Measurements from ENCODE around the gene IL1A. TPM values are rescaled to one million over a fixed set of nuclear protein-coding genes. Genes with fewer than 3 reads are reported as not detected.

IL1A gene
- total and polyA plus RNA-seq, 9 donors, result 0.07 to 0.69 (median 0.12) TPM; not detected in 4

DNA sequence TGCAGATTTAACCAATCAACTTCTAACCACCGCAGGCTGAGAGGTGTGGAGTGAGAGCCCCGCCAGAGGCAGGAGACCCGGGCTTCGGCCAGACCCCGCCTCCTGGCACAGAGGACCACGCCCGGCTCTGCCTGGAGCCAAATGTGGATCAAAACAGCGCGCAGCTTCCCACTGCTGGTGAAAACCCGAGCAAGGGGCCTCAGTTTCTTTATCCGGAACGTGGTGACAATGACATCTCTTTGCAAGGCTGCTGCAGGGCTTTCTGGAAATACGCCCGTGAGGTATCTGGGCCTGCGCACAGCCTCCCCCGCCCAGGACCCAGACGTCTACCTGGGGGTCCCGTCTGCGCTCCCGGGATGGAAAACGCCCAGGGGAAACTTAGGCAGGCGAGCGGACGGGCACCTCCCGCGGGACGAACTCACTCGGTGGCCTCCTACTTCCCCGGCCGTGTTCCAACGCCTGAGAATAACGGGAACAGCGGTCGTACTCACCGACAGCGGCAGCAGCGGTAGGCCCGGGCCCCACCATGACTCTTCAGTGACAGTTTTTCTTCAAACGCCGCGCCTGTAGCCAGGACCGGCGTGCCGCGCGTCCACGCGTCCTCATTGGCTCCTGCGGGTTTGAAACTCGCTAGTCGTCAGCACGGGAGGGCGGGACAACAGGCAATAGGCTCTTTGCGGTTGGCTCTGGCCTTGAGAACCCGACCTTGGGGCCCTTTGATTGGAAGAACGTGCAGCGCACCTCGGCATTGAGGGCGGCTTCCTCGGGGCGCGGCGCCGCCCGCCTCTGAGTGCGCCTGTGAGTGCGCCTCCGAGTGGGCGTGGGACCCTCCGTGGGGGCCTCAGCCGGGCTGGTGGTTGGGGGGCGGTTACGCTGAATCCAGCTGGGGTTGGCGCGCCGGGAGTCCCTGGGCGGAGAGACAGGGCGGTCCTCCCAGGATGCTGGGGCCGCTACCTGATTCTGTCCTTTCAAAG lies 19.9 kb downstream of the IL1A start, which contains the start of gene CKAP2L:
Gene CKAP2L (minus strand): TSS at position 539 of the 974 bp plus-strand sequence. CDS start 11 bp downstream, at position 528.
- no peak within 1 kb of the TSS for H3K27ac ChIP-seq
- H3K4me3 ChIP-seq, result peak within 1 kb of the TSS; percentile 64
- no peaks in the 10 kb centered on the region for H3K9me3 ChIP-seq
- peak; percentile 72 to 90 (median 82) for DNase-seq
- H3K36me3 ChIP-seq, result no peaks in the 10 kb centered on the region
- peaks cover 4% of the 10 kb centered on the region for H3K4me1 ChIP-seq (ENCODE audit: insufficient read depth)
- TF ChIP-seq EP300 (IDR thresholded peaks at IDR 0.05), result no peak
- H3K27me3 ChIP-seq, result no peaks in the 10 kb centered on the region
- intact Hi-C loops (cut with DNase I), result no loop called here
- WGBS, 3 donors, result 0 to 1% (median 1%) methylated on average over 67 to 79 of the region's 79 CpGs

DNA sequence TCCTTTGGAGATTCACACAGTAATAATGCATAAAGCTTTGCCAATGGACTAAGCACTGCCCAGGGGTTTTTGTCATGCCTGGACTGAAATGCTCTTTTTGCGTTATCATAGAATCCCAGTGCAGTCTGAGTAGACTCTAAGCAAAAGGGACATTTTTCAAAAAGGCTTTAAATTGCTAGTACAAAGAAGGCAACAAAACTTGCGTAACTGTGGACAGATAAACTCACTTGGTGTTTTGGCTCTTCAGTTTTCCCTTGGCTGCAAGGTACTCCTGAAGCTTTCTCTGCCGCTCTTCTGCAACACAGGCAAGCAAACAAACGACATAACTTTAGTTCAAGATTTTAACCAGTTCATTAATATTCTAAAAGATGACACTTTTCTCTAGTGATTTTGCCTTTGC lies 22.0 kb downstream of the IL1A start:
- TF ChIP-seq EP300 (IDR thresholded peaks at IDR 0.05) (no peak), POLR2A (IDR thresholded peaks at IDR 0.05) (no peak)
- TF ChIP-seq, protein P1, sequence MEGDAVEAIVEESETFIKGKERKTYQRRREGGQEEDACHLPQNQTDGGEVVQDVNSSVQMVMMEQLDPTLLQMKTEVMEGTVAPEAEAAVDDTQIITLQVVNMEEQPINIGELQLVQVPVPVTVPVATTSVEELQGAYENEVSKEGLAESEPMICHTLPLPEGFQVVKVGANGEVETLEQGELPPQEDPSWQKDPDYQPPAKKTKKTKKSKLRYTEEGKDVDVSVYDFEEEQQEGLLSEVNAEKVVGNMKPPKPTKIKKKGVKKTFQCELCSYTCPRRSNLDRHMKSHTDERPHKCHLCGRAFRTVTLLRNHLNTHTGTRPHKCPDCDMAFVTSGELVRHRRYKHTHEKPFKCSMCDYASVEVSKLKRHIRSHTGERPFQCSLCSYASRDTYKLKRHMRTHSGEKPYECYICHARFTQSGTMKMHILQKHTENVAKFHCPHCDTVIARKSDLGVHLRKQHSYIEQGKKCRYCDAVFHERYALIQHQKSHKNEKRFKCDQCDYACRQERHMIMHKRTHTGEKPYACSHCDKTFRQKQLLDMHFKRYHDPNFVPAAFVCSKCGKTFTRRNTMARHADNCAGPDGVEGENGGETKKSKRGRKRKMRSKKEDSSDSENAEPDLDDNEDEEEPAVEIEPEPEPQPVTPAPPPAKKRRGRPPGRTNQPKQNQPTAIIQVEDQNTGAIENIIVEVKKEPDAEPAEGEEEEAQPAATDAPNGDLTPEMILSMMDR (IDR thresholded peaks at IDR 0.05), result no peak
- no peak overlapping the region for H3K27ac ChIP-seq
- H3K4me3 ChIP-seq, result no peak overlapping the region
- intact Hi-C loops (cut with DNase I), result no loop called here
- H3K4me1 ChIP-seq (ENCODE audit: insufficient read depth), result peaks cover 4% of the 10 kb centered on the region
- no peaks in the 10 kb centered on the region for H3K36me3 ChIP-seq
- no peaks in the 10 kb centered on the region for H3K27me3 ChIP-seq
- no peak for DNase-seq
- no peaks in the 10 kb centered on the region for H3K9me3 ChIP-seq
- 88 to 93% (median 91%) methylated on average over 4 of the region's 4 CpGs for WGBS, 3 donors

DNA sequence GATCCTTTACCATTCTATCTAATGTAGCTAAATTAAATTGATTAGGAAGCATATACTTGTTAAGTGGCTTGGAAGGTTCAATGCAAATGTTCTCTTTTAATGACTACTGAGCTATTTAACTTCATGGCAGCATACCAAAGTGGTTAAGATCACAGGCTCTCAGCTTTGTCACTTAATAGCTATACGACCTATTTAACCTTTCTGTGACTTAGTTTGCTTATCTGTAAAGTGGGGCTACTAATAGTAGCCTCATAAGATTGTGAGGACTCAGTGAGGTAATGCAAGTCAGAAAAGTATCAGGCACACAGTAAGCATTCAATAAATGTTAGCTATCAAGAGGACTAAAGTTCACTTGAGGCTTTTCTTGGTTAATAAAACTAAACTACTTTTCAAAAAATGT lies 24.1 kb downstream of the IL1A start:
- H3K36me3 ChIP-seq, result no peaks in the 10 kb centered on the region
- no peaks in the 10 kb centered on the region for H3K27me3 ChIP-seq
- TF ChIP-seq, protein P1 (IDR thresholded peaks at IDR 0.05), result no peak
- TF ChIP-seq EP300 (IDR thresholded peaks at IDR 0.05) (no peak), POLR2A (IDR thresholded peaks at IDR 0.05) (no peak)
- no peak overlapping the region for H3K27ac ChIP-seq
- no peaks in the 10 kb centered on the region for H3K9me3 ChIP-seq
- intact Hi-C loops (cut with DNase I), result no loop called here
- peaks cover 4% of the 10 kb centered on the region for H3K4me1 ChIP-seq (ENCODE audit: insufficient read depth)
- no peak for DNase-seq
- H3K4me3 ChIP-seq, result no peak overlapping the region
- 91 to 98% (median 94%) methylated on average over 1 of the region's 1 CpG for WGBS, 3 donors

DNA sequence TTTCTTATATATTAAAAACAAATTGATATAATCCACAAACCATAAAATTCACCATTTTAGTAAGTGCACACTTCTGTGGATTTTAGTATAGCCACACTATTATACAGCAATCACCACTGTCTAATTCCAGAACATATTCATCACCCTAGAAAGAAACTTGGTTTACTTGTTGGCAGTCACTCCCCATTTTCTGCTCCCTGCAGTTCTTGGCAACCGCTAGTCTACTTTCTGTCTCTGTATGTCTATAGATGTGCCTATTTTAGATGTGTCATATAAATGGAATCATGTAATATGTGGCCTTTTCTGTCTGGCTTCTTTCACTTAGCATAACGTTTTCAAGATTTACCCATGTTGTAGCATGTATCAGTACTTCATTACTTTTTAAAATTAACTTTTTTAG lies 25.6 kb downstream of the IL1A start:
- Histone ChIP-seq H3K4me1 (ENCODE audit: insufficient read depth) (no peaks in the 10 kb centered on the region), H3K4me3 (no peak overlapping the region), H3K27ac (no peak overlapping the region), H3K27me3 (no peaks in the 10 kb centered on the region), H3K36me3 (no peaks in the 10 kb centered on the region), H3K9me3 (no peaks in the 10 kb centered on the region)
- DNase-seq, result no peak
- TF ChIP-seq, protein P1 (IDR thresholded peaks at IDR 0.05), result no peak
- TF ChIP-seq EP300 (IDR thresholded peaks at IDR 0.05) (no peak), POLR2A (IDR thresholded peaks at IDR 0.05) (no peak)
- intact Hi-C loops (cut with DNase I), result no loop called here
- WGBS, 3 donors, result 82 to 86% (median 82%) methylated on average over 2 of the region's 2 CpGs

DNA sequence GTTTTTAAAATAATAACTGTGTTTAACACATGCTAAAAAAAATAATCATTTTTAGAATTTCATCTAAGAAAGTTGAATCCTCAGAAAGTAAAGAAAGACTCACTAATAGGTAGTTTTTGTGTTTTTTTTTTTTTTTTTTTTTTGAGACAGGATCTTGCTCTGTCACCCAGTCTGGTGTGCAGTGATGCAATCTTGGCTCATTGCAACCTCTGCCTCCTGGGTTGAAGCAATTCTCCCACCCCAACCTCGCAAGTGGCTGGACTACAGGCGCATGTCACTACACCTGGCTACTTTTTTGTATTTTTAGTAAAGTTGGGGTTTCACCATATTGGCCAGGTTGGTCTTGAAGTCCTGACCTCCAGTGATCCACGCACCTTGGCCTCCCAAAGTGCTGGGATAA lies 27.0 kb downstream of the IL1A start:
- WGBS, 3 donors, result 94 to 100% (median 97%) methylated on average over 3 of the region's 3 CpGs
- H3K36me3 ChIP-seq, result no peaks in the 10 kb centered on the region
- intact Hi-C loops (cut with DNase I), result no loop called here
- no peak overlapping the region for H3K4me3 ChIP-seq
- no peak for TF ChIP-seq EP300 (IDR thresholded peaks at IDR 0.05)
- TF ChIP-seq, protein P1 (IDR thresholded peaks at IDR 0.05), result no peak
- TF ChIP-seq POLR2A (IDR thresholded peaks at IDR 0.05), result no peak
- no peaks in the 10 kb centered on the region for H3K4me1 ChIP-seq (ENCODE audit: insufficient read depth)
- DNase-seq, result no peak
- H3K27ac ChIP-seq, result no peak overlapping the region
- H3K27me3 ChIP-seq, result no peaks in the 10 kb centered on the region
- H3K9me3 ChIP-seq, result no peaks in the 10 kb centered on the region
